H1 (cell line): Measurements from ENCODE around the gene FAM53C. TPM values are rescaled to one million over a fixed set of nuclear protein-coding genes. Genes with fewer than 3 reads are reported as not detected.

Experiments
- CTCF ChIA-PET: fragments of 300-600 bp; sonication (Branson Sonifier 250); formaldehyde crosslinking; loops from one replicate; lab custom pipeline; 2021; ENCODE audit not compliant: partially characterized antibody; lab: Charles Lee
- POLR2A ChIA-PET: fragments of 300-600 bp; sonication (Branson Sonifier 250); formaldehyde crosslinking; loops from one replicate; lab custom pipeline; 2021; ENCODE audit warnings: inconsistent platforms; ENCODE audit not compliant: partially characterized antibody; lab: Charles Lee
- DNase-seq, 2 experiments: peaks; one replicate each; pipeline versions ENCODE4 v3.0.0 to v3.0.0-alpha.2; 2010 to 2022; ENCODE audit warnings: low spot score in 2 of 2, low read depth in 1 of 2, mixed read lengths in 1 of 2
- FAIRE-seq: peaks from 2 replicates; lab custom pipeline; 2011; peaks lifted over from hg19 to GRCh38; lab: Jason Lieb, UNC
- H2AFZ ChIP-seq: 2 replicates; pipeline ENCODE4 v1.8.1; 2012; ENCODE audit warnings: low read length, inconsistent platforms
- H2AK5ac ChIP-seq: 2 replicates; pipeline ENCODE4 v1.6.1; 2013; ENCODE audit warnings: low read depth, low read length
- H2BK120ac ChIP-seq: replicated peaks from 2 replicates; pipeline ENCODE3; 2013; ENCODE audit warnings: low read depth, low read length, inconsistent platforms
- H2BK12ac ChIP-seq: 2 replicates; pipeline ENCODE4 v1.6.1; 2013; ENCODE audit warnings: low read depth, low read length
- H2BK15ac ChIP-seq: 2 replicates; pipeline ENCODE4 v1.6.1; 2013; ENCODE audit warnings: low read length
- H2BK20ac ChIP-seq: 2 replicates; pipeline ENCODE4 v1.6.1; 2013; ENCODE audit warnings: low read length
- H2BK5ac ChIP-seq: 2 replicates; pipeline ENCODE4 v1.6.1; 2013; ENCODE audit warnings: low read depth, low read length
- H3K14ac ChIP-seq: 2 replicates; pipeline ENCODE4 v1.6.1; 2013; ENCODE audit warnings: inconsistent platforms; ENCODE audit not compliant: insufficient read length
- H3K18ac ChIP-seq: 2 replicates; pipeline ENCODE4 v1.6.1; 2013; ENCODE audit warnings: low read length; ENCODE audit errors: extremely low read depth
- H3K23ac ChIP-seq: 2 replicates; pipeline ENCODE4 v1.6.1; 2013; ENCODE audit warnings: inconsistent platforms; ENCODE audit not compliant: insufficient read length
- H3K23me2 ChIP-seq: 2 replicates; pipeline ENCODE4 v1.6.1; 2013; ENCODE audit warnings: low read depth, low read length
- H3K27ac ChIP-seq: 2 replicates; pipeline ENCODE4 v1.6.1; 2011; ENCODE audit warnings: low read depth, low read length, inconsistent platforms
- H3K27me3 ChIP-seq, 4 experiments: replicated peaks in 1 of 4; 1 replicate in 1 of 4; 2 replicates in 3 of 4; pipeline versions ENCODE4 v1.6.1 to v1.8.1; 2011 to 2013; ENCODE audit warnings: low read length in 3 of 4, mild to moderate bottlenecking in 3 of 4, inconsistent platforms in 2 of 4, mixed read lengths in 2 of 4, moderate library complexity in 1 of 4; ENCODE audit not compliant: control insufficient read depth in 3 of 4, insufficient read depth in 3 of 4; ENCODE audit errors: extremely low read depth in 1 of 4
- H3K36me3 ChIP-seq, 4 experiments: 2 replicates each; pipeline versions ENCODE4 v1.6.1 to v1.8.1; 2011 to 2013; ENCODE audit warnings: mild to moderate bottlenecking in 4 of 4, low read length in 3 of 4, moderate library complexity in 2 of 4, control low read depth in 1 of 4, inconsistent platforms in 1 of 4; ENCODE audit not compliant: insufficient read depth in 4 of 4, control insufficient read depth in 2 of 4
- H3K4ac ChIP-seq: replicated peaks from 2 replicates; pipeline ENCODE3; 2013; ENCODE audit warnings: low read length, low read depth, mixed read lengths, inconsistent platforms; ENCODE audit not compliant: insufficient read length
- H3K4me1 ChIP-seq, 4 experiments: replicated peaks in 1 of 4; 1 replicate in 1 of 4; 2 replicates in 3 of 4; pipeline versions ENCODE4 v1.6.1 to v1.8.1; 2011 to 2013; ENCODE audit warnings: low read length in 3 of 4, inconsistent platforms in 2 of 4, mixed read lengths in 1 of 4; ENCODE audit not compliant: insufficient read depth in 4 of 4, control insufficient read depth in 3 of 4
- H3K4me2 ChIP-seq, 2 experiments: 2 replicates each; pipeline versions ENCODE4 v1.6.1 to v1.8.1; 2011 to 2013; ENCODE audit warnings: low read depth in 2 of 2, low read length in 2 of 2, control low read depth in 1 of 2, inconsistent platforms in 1 of 2, mild to moderate bottlenecking in 1 of 2; ENCODE audit not compliant: insufficient read depth in 1 of 2
- H3K4me3 ChIP-seq, 4 experiments: fragments of 200-600, 300-600 bp in 1 of 4; sonication (generic), shearing (Covaris generic), sonication (Bioruptor Twin) in 1 of 4; 2 replicates each; pipeline versions ENCODE4 v1.5.1 to v1.8.1; 2011 to 2016; ENCODE audit warnings: low read length in 4 of 4, low read depth in 3 of 4, control low read depth in 2 of 4, inconsistent platforms in 2 of 4, mild to moderate bottlenecking in 2 of 4, mixed read lengths in 1 of 4, moderate library complexity in 1 of 4; ENCODE audit not compliant: insufficient read depth in 2 of 4; ENCODE audit errors: extremely low read depth in 1 of 4
- H3K56ac ChIP-seq: replicated peaks from 2 replicates; pipeline ENCODE3; 2013; ENCODE audit warnings: low read depth, mild to moderate bottlenecking, mixed read lengths, low read length, inconsistent platforms; ENCODE audit not compliant: insufficient read length
- H3K79me1 ChIP-seq: 2 replicates; pipeline ENCODE4 v1.6.1; 2013; ENCODE audit warnings: low read depth, low read length, control low read depth
- H3K79me2 ChIP-seq, 2 experiments: 2 replicates each; pipeline versions ENCODE4 v1.6.1 to v1.8.1; 2012 to 2013; ENCODE audit warnings: low read length in 2 of 2, mild to moderate bottlenecking in 2 of 2, inconsistent platforms in 1 of 2; ENCODE audit not compliant: insufficient read depth in 2 of 2, control insufficient read depth in 1 of 2
- H3K9ac ChIP-seq, 4 experiments: replicated peaks in 1 of 4; 1 replicate in 1 of 4; 2 replicates in 3 of 4; pipeline versions ENCODE4 v1.6.1 to v1.8.1; 2011 to 2013; ENCODE audit warnings: low read depth in 3 of 4, low read length in 3 of 4, control low read depth in 2 of 4, mild to moderate bottlenecking in 2 of 4, moderate library complexity in 2 of 4, inconsistent platforms in 1 of 4; ENCODE audit errors: extremely low read depth in 1 of 4
- H3K9me3 ChIP-seq, 2 experiments: 2 replicates each; pipeline versions ENCODE4 v1.6.1 to v1.8.1; 2012 to 2013; ENCODE audit warnings: mild to moderate bottlenecking in 2 of 2, moderate library complexity in 2 of 2, control low read depth in 1 of 2, inconsistent platforms in 1 of 2, low read depth in 1 of 2, low read length in 1 of 2, mixed read lengths in 1 of 2; ENCODE audit not compliant: insufficient read depth in 2 of 2
- H4K20me1 ChIP-seq, 2 experiments: replicated peaks in 1 of 2; 2 replicates each; pipeline versions ENCODE3 to v1.8.1; 2011 to 2013; ENCODE audit warnings: inconsistent platforms in 2 of 2, low read length in 2 of 2, mild to moderate bottlenecking in 1 of 2; ENCODE audit not compliant: insufficient read depth in 2 of 2, control insufficient read depth in 1 of 2
- H4K5ac ChIP-seq: 2 replicates; pipeline ENCODE4 v1.6.1; 2013; ENCODE audit warnings: low read length, low read depth, mixed read lengths, inconsistent platforms; ENCODE audit not compliant: insufficient read length
- H4K8ac ChIP-seq: 2 replicates; pipeline ENCODE4 v1.8.0; 2013; ENCODE audit warnings: mild to moderate bottlenecking, moderate library complexity, low read length, inconsistent platforms; ENCODE audit not compliant: insufficient read depth; ENCODE audit errors: extremely low read depth
- H4K91ac ChIP-seq: replicated peaks from 2 replicates; pipeline ENCODE3; 2013; ENCODE audit warnings: low read length, mixed read lengths, inconsistent platforms; ENCODE audit not compliant: insufficient read length
- FOSL1 ChIP-seq: IDR thresholded peaks from 2 replicates; pipeline ENCODE4 v1.6.1; 2011; ENCODE audit warnings: mild to moderate bottlenecking, low read depth, low read length, moderate library complexity; ENCODE audit not compliant: insufficient read depth
- SAP30 ChIP-seq: fragments of 300-600 bp; sonication (generic); IDR thresholded peaks from 2 replicates; pipeline ENCODE4 v1.7.1; 2012; ENCODE audit warnings: low read length, moderate library complexity, mild to moderate bottlenecking, inconsistent platforms; ENCODE audit not compliant: insufficient read depth, insufficient replicate concordance
- WGBS, 2 experiments: shearing (Covaris generic) in 1 of 2; methylation state at CpG; one replicate each; pipeline versions ENCODE4 v1.1.6 to v1.1.7; 2013 to 2015; ENCODE audit warnings: low lambda C conversion rate in 2 of 2, mixed read lengths in 2 of 2, inconsistent platforms in 1 of 2, low coverage in 1 of 2, missing lambda C conversion rate in 1 of 2; ENCODE audit not compliant: insufficient replicate concordance in 2 of 2, insufficient coverage in 1 of 2, insufficient read length in 1 of 2; ENCODE audit errors: extremely low coverage in 1 of 2, missing lambda C conversion rate in 1 of 2; 5-methylcytosine and 5-hydroxymethylcytosine counted together
- polyA plus RNA-seq, 7 experiments: library from polyadenylated mRNA; depleted of rRNA in 3 of 7; stranded (reverse) in 5 of 7; unstranded in 2 of 7; fragments of >200 nt in 5 of 7; fragments of 200-250 nt in 2 of 7; gene quantifications; 1 replicate in 5 of 7; 2 replicates in 1 of 7; 4 replicates in 1 of 7; pipeline versions ENCODE4 v1.2.1 to v1.2.3, GENCODE V29; 2011 to 2013; ENCODE audit warnings: missing spikeins in 2 of 7, mixed read lengths in 2 of 7
- total RNA-seq: library from RNA; stranded (reverse); fragmentation: NEBNext Ultra II Directional; extraction: Animal tissue kit (Norgen Biotek cat#: 25700); gene quantifications from 2 replicates; pipeline ENCODE4 v1.2.1, GENCODE V29; 2021

Gene FAM53C
- total and polyA plus RNA-seq, 2 of the 8 experiments (the other 6 are each of a cell fraction or from before 2014, with no cell fraction given): 57.6 to 75.3 TPM

- peak overlapping the region; percentile 84 to 98 (median 89) for H3K9ac ChIP-seq
- peaks cover 13 to 55% of the 10 kb centered on the region in 2 experiments; a peak in 3 of 4 replicates for H3K79me2 ChIP-seq
- H3K4me2 ChIP-seq: peak overlapping the region; percentile 74 to 80
- WGBS, 2 experiments: 13% methylated on average over 11 of the region's 11 CpGs; no CpG with 5 or more reads in 1 of the 2 experiments
- no peak overlapping the region for H2AFZ ChIP-seq
- H2BK120ac ChIP-seq: peak overlapping the region; percentile 79
- H3K79me1 ChIP-seq: no peaks in the 10 kb centered on the region; the same call in 1 of the 2 replicates
- H2BK15ac ChIP-seq: no peak overlapping the region
- H2BK12ac ChIP-seq: no peak overlapping the region; the same call in 1 of the 2 replicates
- H4K20me1 ChIP-seq: peaks cover 4 to 5% of the 10 kb centered on the region in 2 experiments
- no peak overlapping the region for H3K23ac ChIP-seq
- peaks cover 0 to 10% (median 5%) of the 10 kb centered on the region in 4 experiments; a peak in 5 of 8 replicates for H3K36me3 ChIP-seq
- peak overlapping the region; percentile 49; the same call in 1 of the 2 replicates for H3K18ac ChIP-seq
- no peak overlapping the region for H3K14ac ChIP-seq
- DNase-seq (no peak), FAIRE-seq (no peak)
- ChIA-PET CTCF (interaction anchor here (0.7 to 11.4 kb wide), 27 partner anchors 9 to 170 kb away, joined by 3 to 196 read pairs (median 4); partner anchors contain the start of genes CDC23, CDC25C, EGR1 and FAM53C), POLR2A (interaction anchor here (0.9 to 14.6 kb wide), 22 partner anchors 9 to 189 kb away, joined by 3 to 254 read pairs (median 5); partner anchors contain the start of genes BRD8, CDC23, CDC25C and EGR1)
- H3K27ac ChIP-seq: peak overlapping the region; percentile 82; the same call in 1 of the 2 replicates
- peak overlapping the region; percentile 83; the same call in 1 of the 2 replicates for H4K8ac ChIP-seq
- no peak overlapping the region for H2BK20ac ChIP-seq
- no peaks in the 10 kb centered on the region for H3K9me3 ChIP-seq
- no peaks in the 10 kb centered on the region for H3K27me3 ChIP-seq
- no peak overlapping the region for H3K56ac ChIP-seq
- no peak overlapping the region for H3K4ac ChIP-seq
- no peak overlapping the region for H2AK5ac ChIP-seq
- H4K91ac ChIP-seq: no peak overlapping the region
- H3K4me1 ChIP-seq: peaks cover 0 to 9% (median 3%) of the 10 kb centered on the region in 4 experiments; a peak in 3 of 7 replicates
- peak overlapping the region; percentile 81 for H4K5ac ChIP-seq
- H3K4me3 ChIP-seq: peak overlapping the region; percentile 58 to 97 (median 95)
- 0 out of 2 replicates have a peak overlapping the region, but pooled peaks have one; percentile 40 for H2BK5ac ChIP-seq
- peaks cover 8% of the 10 kb centered on the region for H3K23me2 ChIP-seq
- no peak for TF ChIP-seq FOSL1
- peak; percentile 86 for TF ChIP-seq SAP30
These were observed 15.6 kb downstream of the FAM53C start for GRCh38 chr5:138353560-138354080.
